ENCODE measurements around the gene MMP21.

The MMP21 gene

GRCh38 chr10:125775491-125776106 is at the start of gene MMP21:
TSS of gene MMP21 (minus strand) at chr10:125775821. CDS start at chr10:125775821, 0 bp downstream.
- no peak for DNase-seq (ENCODE audit: low spot score)

- no peak for DNase-seq (ENCODE audit: low spot score)
These were observed 49.1 kb upstream of the MMP21 start for GRCh38 chr10:125824736-125825135.

GRCh38 chr10:125823663-125824251 is 48.1 kb upstream of the MMP21 start:
- no peak for DNase-seq (ENCODE audit: low spot score)

- peak; percentile 90 for DNase-seq (ENCODE audit: low spot score)
These were observed 47.4 kb upstream of the MMP21 start, which contains the start of the genes BCCIP and UROS for GRCh38 chr10:125822878-125823662. TSS of gene BCCIP (plus strand) at chr10:125823546. CDS start at chr10:125823558, 12 bp downstream. TSS of gene UROS (minus strand) at chr10:125823258. CDS start at chr10:125816499, 6,759 bp downstream.

- no peak for DNase-seq (ENCODE audit: low spot score)
These were observed 45.1 kb upstream of the MMP21 start for GRCh38 chr10:125820701-125821100.

GRCh38 chr10:125817337-125817946 is 41.8 kb upstream of the MMP21 start:
- no peak for DNase-seq (ENCODE audit: low spot score)

- DNase-seq (ENCODE audit: low spot score) = no peak
These were observed 40.9 kb upstream of the MMP21 start for GRCh38 chr10:125816548-125816947.

- DNase-seq (ENCODE audit: low spot score) = no peak
These were observed 40.1 kb upstream of the MMP21 start for GRCh38 chr10:125815764-125816163.

- DNase-seq (ENCODE audit: low spot score) = no peak
These were observed 36.6 kb upstream of the MMP21 start for GRCh38 chr10:125812128-125812750.

- DNase-seq (ENCODE audit: low spot score) = no peak
These were observed 35.6 kb upstream of the MMP21 start for GRCh38 chr10:125811251-125811650.

GRCh38 chr10:125808047-125808446 is 32.4 kb upstream of the MMP21 start:
- no peak for DNase-seq (ENCODE audit: low spot score)

GRCh38 chr10:125802739-125803138 is 27.1 kb upstream of the MMP21 start:
- no peak for DNase-seq (ENCODE audit: low spot score)

- no peak for DNase-seq (ENCODE audit: low spot score)
These were observed 26.5 kb upstream of the MMP21 start for GRCh38 chr10:125802131-125802530.

- DNase-seq (ENCODE audit: low spot score) = no peak
These were observed 26.0 kb upstream of the MMP21 start for GRCh38 chr10:125801574-125801973.

- DNase-seq (ENCODE audit: low spot score) = no peak
These were observed 24.0 kb upstream of the MMP21 start for GRCh38 chr10:125799451-125800182.

GRCh38 chr10:125797994-125798662 is 22.5 kb upstream of the MMP21 start:
- DNase-seq (ENCODE audit: low spot score) = no peak

- no peak for DNase-seq (ENCODE audit: low spot score)
These were observed 21.8 kb upstream of the MMP21 start for GRCh38 chr10:125797424-125797823.

- DNase-seq (ENCODE audit: low spot score) = no peak
These were observed 20.1 kb upstream of the MMP21 start for GRCh38 chr10:125795637-125796190.

- DNase-seq (ENCODE audit: low spot score) = no peak
These were observed 19.5 kb upstream of the MMP21 start for GRCh38 chr10:125795128-125795527.
